ENCODE measurements around the gene LCA5L. TPM values are rescaled to one million over a fixed set of nuclear protein-coding genes. Genes with fewer than 3 reads are reported as not detected.

The LCA5L gene
- total RNA-seq, 1 donor from 2014 or later, result 2.0 TPM

DNA sequence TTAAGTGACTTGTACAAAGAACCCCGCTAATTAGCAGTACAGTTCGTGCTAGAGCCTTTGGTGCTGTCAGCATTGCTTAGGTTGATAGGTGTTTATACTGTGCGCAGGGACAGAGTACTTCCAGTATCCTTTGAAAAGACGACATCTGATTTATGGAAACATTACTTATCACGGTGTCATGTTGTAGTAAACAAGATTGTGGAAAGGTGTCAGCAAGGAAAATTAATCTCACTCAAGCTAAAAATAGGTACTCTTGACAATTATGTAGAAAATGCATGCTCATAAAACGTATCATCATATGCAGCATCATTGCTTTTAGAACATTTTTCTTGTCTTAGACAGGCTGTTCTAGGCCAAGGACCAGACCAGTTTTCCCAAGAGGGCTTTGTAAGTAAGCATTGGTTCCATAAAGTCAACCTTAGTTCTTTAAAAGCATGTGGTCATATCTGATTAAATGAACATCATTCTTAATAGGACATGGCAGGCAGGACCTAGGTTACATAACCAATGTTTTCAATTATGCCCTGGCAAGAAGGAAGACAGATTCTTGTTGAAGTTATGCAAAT, 39.2 kb upstream of the LCA5L start:
- peaks cover 4% of the 10 kb centered on the region for H3K4me1 Mint-ChIP-seq (ENCODE audit: low read depth, unreplicated experiment)
- no peaks in the 10 kb centered on the region for H3K9me3 Mint-ChIP-seq (ENCODE audit: unreplicated experiment)
- Histone ChIP-seq H3K79me2 (ENCODE audit: insufficient read depth, low read length) (no peaks in the 10 kb centered on the region), H3K27ac (ENCODE audit: low read depth, low read length) (no peak overlapping the region), H3K4me2 (ENCODE audit: low read length) (no peak overlapping the region), H3K4me3 (ENCODE audit: insufficient read depth, low read depth, low read length) (no peak overlapping the region), H3K27me3 (ENCODE audit: insufficient read depth, low read length) (no peaks in the 10 kb centered on the region), H3K4me1 (ENCODE audit: insufficient read depth, low read length) (no peaks in the 10 kb centered on the region), H3K9ac (ENCODE audit: low read length) (no peak overlapping the region), H2AFZ (ENCODE audit: low read depth, low read length) (no peak overlapping the region), H4K20me1 (ENCODE audit: insufficient read depth, low read length) (no peaks in the 10 kb centered on the region), H3K36me3 (ENCODE audit: insufficient read depth, low read length) (no peaks in the 10 kb centered on the region), H3K9me3 (ENCODE audit: insufficient read depth, low read depth, low read length) (no peaks in the 10 kb centered on the region)
- no peak overlapping the region for H3K27ac Mint-ChIP-seq (ENCODE audit: unreplicated experiment)
- peak; percentile 8 for DNase-seq (ENCODE audit: low read depth)
- no peak for FAIRE-seq
- H3K27me3 Mint-ChIP-seq (ENCODE audit: low read depth, unreplicated experiment), result no peaks in the 10 kb centered on the region
- TF ChIP-seq EZH2 (IDR thresholded peaks at IDR 0.05; ENCODE audit: insufficient read depth, low read length), result no peak
- TF ChIP-seq, protein P1, sequence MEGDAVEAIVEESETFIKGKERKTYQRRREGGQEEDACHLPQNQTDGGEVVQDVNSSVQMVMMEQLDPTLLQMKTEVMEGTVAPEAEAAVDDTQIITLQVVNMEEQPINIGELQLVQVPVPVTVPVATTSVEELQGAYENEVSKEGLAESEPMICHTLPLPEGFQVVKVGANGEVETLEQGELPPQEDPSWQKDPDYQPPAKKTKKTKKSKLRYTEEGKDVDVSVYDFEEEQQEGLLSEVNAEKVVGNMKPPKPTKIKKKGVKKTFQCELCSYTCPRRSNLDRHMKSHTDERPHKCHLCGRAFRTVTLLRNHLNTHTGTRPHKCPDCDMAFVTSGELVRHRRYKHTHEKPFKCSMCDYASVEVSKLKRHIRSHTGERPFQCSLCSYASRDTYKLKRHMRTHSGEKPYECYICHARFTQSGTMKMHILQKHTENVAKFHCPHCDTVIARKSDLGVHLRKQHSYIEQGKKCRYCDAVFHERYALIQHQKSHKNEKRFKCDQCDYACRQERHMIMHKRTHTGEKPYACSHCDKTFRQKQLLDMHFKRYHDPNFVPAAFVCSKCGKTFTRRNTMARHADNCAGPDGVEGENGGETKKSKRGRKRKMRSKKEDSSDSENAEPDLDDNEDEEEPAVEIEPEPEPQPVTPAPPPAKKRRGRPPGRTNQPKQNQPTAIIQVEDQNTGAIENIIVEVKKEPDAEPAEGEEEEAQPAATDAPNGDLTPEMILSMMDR (IDR thresholded peaks at IDR 0.05; ENCODE audit: insufficient read depth, low read depth, low read length), result no peak
- peaks cover 4% of the 10 kb centered on the region for H3K36me3 Mint-ChIP-seq (ENCODE audit: low read depth, unreplicated experiment)
- no peak overlapping the region for H3K4me3 Mint-ChIP-seq (ENCODE audit: unreplicated experiment)

DNA sequence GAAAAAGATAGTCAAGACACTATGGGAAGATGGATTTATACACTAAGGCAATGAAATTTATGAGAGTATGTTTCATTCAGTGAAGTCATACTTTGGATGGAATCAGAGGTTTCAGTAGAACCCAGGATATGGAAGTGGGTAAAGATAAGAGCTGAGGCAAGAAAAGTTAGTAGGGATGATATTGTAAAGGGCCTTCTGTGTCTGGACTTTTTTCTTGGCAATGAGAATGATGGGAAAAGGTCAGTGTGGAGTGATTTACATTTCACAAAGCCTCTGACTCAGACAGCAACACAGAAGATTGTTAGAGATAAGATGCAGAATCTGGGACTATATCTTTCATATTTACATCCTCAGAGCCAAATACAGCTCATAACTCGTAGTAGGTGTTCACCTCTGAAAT, 38.3 kb upstream of the LCA5L start:
- Mint-ChIP-seq H3K27me3 (ENCODE audit: low read depth, unreplicated experiment) (no peaks in the 10 kb centered on the region), H3K4me3 (ENCODE audit: unreplicated experiment) (no peak overlapping the region), H3K4me1 (ENCODE audit: low read depth, unreplicated experiment) (peaks cover 4% of the 10 kb centered on the region), H3K36me3 (ENCODE audit: low read depth, unreplicated experiment) (peaks cover 4% of the 10 kb centered on the region), H3K9me3 (ENCODE audit: unreplicated experiment) (no peaks in the 10 kb centered on the region), H3K27ac (ENCODE audit: unreplicated experiment) (no peak overlapping the region)
- DNase-seq (ENCODE audit: low read depth), result peak; percentile 70
- no peaks in the 10 kb centered on the region for H3K27me3 ChIP-seq (ENCODE audit: insufficient read depth, low read length)
- H3K9ac ChIP-seq (ENCODE audit: low read length), result no peak overlapping the region
- H3K4me2 ChIP-seq (ENCODE audit: low read length), result no peak overlapping the region
- no peaks in the 10 kb centered on the region for H3K9me3 ChIP-seq (ENCODE audit: insufficient read depth, low read depth, low read length)
- no peak overlapping the region for H3K27ac ChIP-seq (ENCODE audit: low read depth, low read length)
- TF ChIP-seq EZH2 (IDR thresholded peaks at IDR 0.05; ENCODE audit: insufficient read depth, low read length), result no peak
- TF ChIP-seq, protein P1 (IDR thresholded peaks at IDR 0.05; ENCODE audit: insufficient read depth, low read depth, low read length), result no peak
- no peaks in the 10 kb centered on the region for H4K20me1 ChIP-seq (ENCODE audit: insufficient read depth, low read length)
- no peak overlapping the region for H3K4me3 ChIP-seq (ENCODE audit: insufficient read depth, low read depth, low read length)
- H3K79me2 ChIP-seq (ENCODE audit: insufficient read depth, low read length), result no peaks in the 10 kb centered on the region
- no peaks in the 10 kb centered on the region for H3K4me1 ChIP-seq (ENCODE audit: insufficient read depth, low read length)
- H3K36me3 ChIP-seq (ENCODE audit: insufficient read depth, low read length), result no peaks in the 10 kb centered on the region
- no peak for FAIRE-seq
- no peak overlapping the region for H2AFZ ChIP-seq (ENCODE audit: low read depth, low read length)

DNA sequence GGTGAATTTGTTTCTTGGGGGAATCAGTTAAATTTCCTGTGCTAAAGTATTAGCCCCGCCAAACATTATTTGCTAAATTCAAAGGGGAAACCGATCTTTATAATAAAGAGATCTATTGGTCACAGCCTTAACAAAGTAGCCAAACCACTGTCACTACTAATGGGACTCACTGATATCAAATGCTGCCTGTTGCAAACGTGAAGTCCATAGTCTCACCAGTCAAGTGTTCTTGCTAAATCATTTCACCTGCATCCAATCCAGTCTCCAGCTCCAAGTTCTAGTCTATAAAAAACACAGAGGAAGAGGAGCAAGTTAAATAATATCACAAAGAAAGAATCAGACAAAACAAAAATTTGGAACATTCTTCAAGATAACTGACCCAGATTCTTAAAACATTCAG, 36.3 kb upstream of the LCA5L start:
- DNase-seq (ENCODE audit: low read depth), result no peak
- no peak for FAIRE-seq
- H3K36me3 Mint-ChIP-seq (ENCODE audit: low read depth, unreplicated experiment), result no peaks in the 10 kb centered on the region

More for the DNA sequence above, 36.3 kb upstream of the LCA5L start:
- Histone ChIP-seq H3K4me1 (ENCODE audit: insufficient read depth, low read length) (no peaks in the 10 kb centered on the region), H3K4me2 (ENCODE audit: low read length) (no peak overlapping the region), H3K9me3 (ENCODE audit: insufficient read depth, low read depth, low read length) (no peaks in the 10 kb centered on the region), H3K9ac (ENCODE audit: low read length) (no peak overlapping the region), H3K27me3 (ENCODE audit: insufficient read depth, low read length) (no peaks in the 10 kb centered on the region), H3K27ac (ENCODE audit: low read depth, low read length) (no peak overlapping the region), H4K20me1 (ENCODE audit: insufficient read depth, low read length) (no peaks in the 10 kb centered on the region), H3K36me3 (ENCODE audit: insufficient read depth, low read length) (no peaks in the 10 kb centered on the region), H3K79me2 (ENCODE audit: insufficient read depth, low read length) (no peaks in the 10 kb centered on the region), H2AFZ (ENCODE audit: low read depth, low read length) (no peak overlapping the region), H3K4me3 (ENCODE audit: insufficient read depth, low read depth, low read length) (no peak overlapping the region)
- Mint-ChIP-seq H3K4me1 (ENCODE audit: low read depth, unreplicated experiment) (peaks cover 4% of the 10 kb centered on the region), H3K27ac (ENCODE audit: unreplicated experiment) (no peak overlapping the region), H3K27me3 (ENCODE audit: low read depth, unreplicated experiment) (no peaks in the 10 kb centered on the region), H3K4me3 (ENCODE audit: unreplicated experiment) (no peak overlapping the region), H3K9me3 (ENCODE audit: unreplicated experiment) (no peaks in the 10 kb centered on the region)
- TF ChIP-seq, protein P1 (IDR thresholded peaks at IDR 0.05; ENCODE audit: insufficient read depth, low read depth, low read length), result no peak
- no peak for TF ChIP-seq EZH2 (IDR thresholded peaks at IDR 0.05; ENCODE audit: insufficient read depth, low read length)
